Neutrophil (primary cell): ENCODE measurements around the gene PROM1.

Experiments used
- H3K27ac ChIP-seq: fragments of 200-600 bp; sonication (generic); 2 replicates; pipeline ENCODE4 v1.5.1; 2016; ENCODE audit warnings: mild to moderate bottlenecking, moderate library complexity
- H3K27me3 ChIP-seq: fragments of 200-600 bp; sonication (generic); 2 replicates; pipeline ENCODE4 v1.6.0; 2016; ENCODE audit warnings: mild to moderate bottlenecking
- H3K36me3 ChIP-seq: fragments of 200-600 bp; sonication (generic); 2 replicates; pipeline ENCODE4 v1.5.1; 2017
- H3K4me1 ChIP-seq, 2 experiments: fragments of 200-600 bp in 1 of 2; sonication (generic) in 1 of 2; 1 replicate in 1 of 2; 2 replicates in 1 of 2; pipeline versions ENCODE4 v1.5.1 to v1.6.1; 2013 to 2016; ENCODE audit warnings: low read depth in 1 of 2, low read length in 1 of 2, mild to moderate bottlenecking in 1 of 2, moderate library complexity in 1 of 2; ENCODE audit not compliant: control insufficient read depth in 1 of 2, insufficient read depth in 1 of 2
- H3K4me3 ChIP-seq, 2 experiments: fragments of 200-600 bp in 1 of 2; sonication (generic) in 1 of 2; 1 replicate in 1 of 2; 2 replicates in 1 of 2; pipeline ENCODE4 v1.5.1; 2013 to 2016; ENCODE audit warnings: low read depth in 1 of 2, low read length in 1 of 2, mild to moderate bottlenecking in 1 of 2, moderate library complexity in 1 of 2
- H3K9me3 ChIP-seq: fragments of 200-600 bp; sonication (generic); 2 replicates; pipeline ENCODE4 v1.5.1; 2016
- CTCF ChIP-seq: fragments of 200-600 bp; sonication (generic); IDR thresholded peaks from 2 replicates; pipeline ENCODE4 v1.5.1; 2016; ENCODE audit warnings: antibody characterized with exemption

The PROM1 gene

DNA sequence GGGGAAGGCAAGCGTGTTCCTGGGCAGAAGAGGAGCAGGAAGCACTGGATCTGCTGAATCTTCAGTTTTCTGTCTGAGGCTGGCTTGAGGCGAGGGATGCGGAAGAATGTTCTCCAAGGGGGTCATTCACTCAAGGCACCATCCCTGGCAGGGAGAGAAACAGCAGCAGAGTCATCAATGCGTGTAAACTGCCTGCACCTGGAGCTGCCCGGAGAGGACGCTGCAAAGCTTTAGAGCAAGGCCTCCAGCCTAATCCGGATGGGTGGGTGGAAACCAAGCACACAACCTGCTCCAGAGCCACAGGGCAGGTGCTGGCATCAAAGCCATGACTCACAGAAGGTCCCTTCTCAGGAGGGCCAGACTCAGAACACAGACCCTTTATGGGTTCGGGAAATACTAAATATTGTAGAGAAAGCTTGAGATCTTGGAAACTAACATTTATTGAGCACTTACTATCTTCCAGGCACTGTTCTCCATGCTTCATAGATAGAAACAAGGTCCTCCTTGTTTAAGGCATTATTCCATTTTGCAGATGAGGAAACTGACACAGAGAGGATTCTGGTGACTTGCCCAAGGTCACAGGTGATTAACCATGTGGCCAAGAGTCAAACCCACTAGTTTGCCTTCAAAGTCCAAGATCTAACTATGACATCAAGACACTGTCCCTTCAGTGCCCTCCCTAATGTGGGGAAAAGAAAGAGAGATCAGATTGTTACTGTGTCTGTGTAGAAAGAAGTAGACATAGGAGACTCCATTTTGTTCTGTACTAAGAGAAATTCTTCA lies 7.7 kb downstream of the PROM1 start:
- no peaks in the 10 kb centered on the region for H3K4me1 ChIP-seq
- no peak for TF ChIP-seq CTCF
- no peaks in the 10 kb centered on the region for H3K27me3 ChIP-seq
- H3K36me3 ChIP-seq, result no peaks in the 10 kb centered on the region
- no peak overlapping the region for H3K27ac ChIP-seq
- no peaks in the 10 kb centered on the region for H3K9me3 ChIP-seq
- no peak overlapping the region for H3K4me3 ChIP-seq

GRCh38 chr4:16075061-16075460 lies 8.8 kb downstream of the PROM1 start:
- no peaks in the 10 kb centered on the region for H3K9me3 ChIP-seq
- no peak overlapping the region for H3K27ac ChIP-seq
- H3K36me3 ChIP-seq, result no peaks in the 10 kb centered on the region
- H3K4me3 ChIP-seq, result no peak overlapping the region
- no peaks in the 10 kb centered on the region for H3K27me3 ChIP-seq
- no peaks in the 10 kb centered on the region for H3K4me1 ChIP-seq
- no peak for TF ChIP-seq CTCF

DNA sequence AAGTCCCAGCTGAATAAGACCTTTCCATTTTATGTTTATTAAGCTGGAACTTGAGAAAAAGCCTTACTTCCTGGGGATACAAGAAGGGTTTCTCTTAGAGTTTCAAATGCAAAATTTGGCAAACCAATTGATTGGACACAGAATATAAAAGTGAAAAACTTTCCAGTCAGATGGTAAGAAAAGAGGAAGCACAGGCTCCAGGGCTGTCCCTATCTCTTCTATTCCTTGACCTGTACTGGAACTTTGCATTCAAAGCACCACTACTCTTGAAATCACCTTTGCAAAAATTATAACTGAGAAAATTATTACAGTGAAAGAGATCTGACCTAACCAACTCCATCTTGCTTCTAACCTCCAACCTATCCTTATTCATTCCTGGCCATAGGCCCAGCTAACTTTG lies 11.7 kb downstream of the PROM1 start:
- TF ChIP-seq CTCF, result no peak
- no peaks in the 10 kb centered on the region for H3K27me3 ChIP-seq
- H3K9me3 ChIP-seq, result no peaks in the 10 kb centered on the region
- no peaks in the 10 kb centered on the region for H3K36me3 ChIP-seq
- H3K4me1 ChIP-seq, result no peaks in the 10 kb centered on the region
- no peak overlapping the region for H3K27ac ChIP-seq
- no peak overlapping the region for H3K4me3 ChIP-seq

- no peaks in the 10 kb centered on the region for H3K36me3 ChIP-seq
- no peaks in the 10 kb centered on the region for H3K9me3 ChIP-seq
- no peaks in the 10 kb centered on the region for H3K27me3 ChIP-seq
- no peaks in the 10 kb centered on the region for H3K4me1 ChIP-seq
- no peak overlapping the region for H3K4me3 ChIP-seq
- no peak overlapping the region for H3K27ac ChIP-seq
- no peak for TF ChIP-seq CTCF
Observed at GRCh38 chr4:16070203-16070602, 13.6 kb downstream of the PROM1 start.

DNA sequence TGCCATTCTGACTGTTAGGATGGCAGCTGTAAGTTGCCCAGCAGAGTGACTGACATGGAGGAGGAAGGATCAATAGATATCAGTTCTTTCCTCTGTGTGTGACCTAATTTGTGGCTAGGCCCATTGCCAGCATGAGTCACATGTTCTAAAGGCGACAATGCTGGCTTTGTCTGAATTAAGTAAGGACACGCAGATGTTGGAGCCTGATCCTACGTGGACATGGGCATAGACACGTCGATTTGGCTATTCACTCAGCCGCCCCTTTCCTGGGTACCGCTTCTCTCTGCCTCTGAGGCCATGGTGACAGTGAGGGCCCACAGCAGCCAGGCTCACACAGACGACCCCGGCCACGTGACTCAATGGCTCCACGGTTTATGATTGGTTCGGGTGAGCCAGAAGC lies 16.3 kb downstream of the PROM1 start:
- TF ChIP-seq CTCF, result no peak
- Histone ChIP-seq H3K27ac (no peak overlapping the region), H3K9me3 (no peaks in the 10 kb centered on the region)

More for the DNA sequence above, 16.3 kb downstream of the PROM1 start:
- Histone ChIP-seq H3K4me1 (no peaks in the 10 kb centered on the region), H3K4me3 (no peak overlapping the region), H3K27me3 (no peaks in the 10 kb centered on the region), H3K36me3 (no peaks in the 10 kb centered on the region)
